AG10803 (cell line): Measurements from ENCODE around the gene SYT9.
"Not testable (repeated sequence)": the region's sequence is repeated elsewhere in the genome, so short reads cannot be mapped to it uniquely, and the experiment has no call there.

Experiments used
- DNase-seq: peaks from one replicate; pipeline ENCODE4 v3.0.0; 2010; ENCODE audit warnings: low read depth
- H3K4me3 ChIP-seq: 2 replicates; pipeline ENCODE4 v1.5.1; 2011; ENCODE audit warnings: mild to moderate bottlenecking, low read length, control low read depth
- TF ChIP-seq, protein P1 (sequence below): conservative IDR thresholded peaks from 2 replicates; pipeline ENCODE4 v1.5.1; 2011; ENCODE audit warnings: mild to moderate bottlenecking, low read length, control low read depth, inconsistent platforms

Gene SYT9

DNA sequence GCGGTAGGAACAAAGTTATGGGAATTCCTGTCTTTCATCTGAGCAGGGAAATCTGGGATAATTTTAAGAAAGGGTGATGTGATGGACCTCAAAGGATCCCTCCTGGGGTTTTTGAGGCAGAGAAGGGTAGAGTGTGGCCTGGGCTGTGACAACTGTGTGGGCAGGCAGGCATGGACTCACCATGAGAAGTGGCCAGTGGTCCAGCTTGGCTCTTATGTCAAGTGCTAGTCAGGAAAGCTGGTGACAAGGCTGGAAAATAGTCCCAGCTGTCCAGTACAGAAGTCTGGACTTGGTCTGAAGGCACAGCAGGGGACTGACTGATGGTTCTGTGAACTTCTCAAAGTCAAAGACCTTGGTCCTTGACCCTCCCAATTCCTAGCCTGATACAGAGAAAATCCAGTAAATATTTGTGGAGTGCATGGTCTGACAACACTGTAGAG is 263.8 kb downstream of the SYT9 start:
- TF ChIP-seq, protein P1, sequence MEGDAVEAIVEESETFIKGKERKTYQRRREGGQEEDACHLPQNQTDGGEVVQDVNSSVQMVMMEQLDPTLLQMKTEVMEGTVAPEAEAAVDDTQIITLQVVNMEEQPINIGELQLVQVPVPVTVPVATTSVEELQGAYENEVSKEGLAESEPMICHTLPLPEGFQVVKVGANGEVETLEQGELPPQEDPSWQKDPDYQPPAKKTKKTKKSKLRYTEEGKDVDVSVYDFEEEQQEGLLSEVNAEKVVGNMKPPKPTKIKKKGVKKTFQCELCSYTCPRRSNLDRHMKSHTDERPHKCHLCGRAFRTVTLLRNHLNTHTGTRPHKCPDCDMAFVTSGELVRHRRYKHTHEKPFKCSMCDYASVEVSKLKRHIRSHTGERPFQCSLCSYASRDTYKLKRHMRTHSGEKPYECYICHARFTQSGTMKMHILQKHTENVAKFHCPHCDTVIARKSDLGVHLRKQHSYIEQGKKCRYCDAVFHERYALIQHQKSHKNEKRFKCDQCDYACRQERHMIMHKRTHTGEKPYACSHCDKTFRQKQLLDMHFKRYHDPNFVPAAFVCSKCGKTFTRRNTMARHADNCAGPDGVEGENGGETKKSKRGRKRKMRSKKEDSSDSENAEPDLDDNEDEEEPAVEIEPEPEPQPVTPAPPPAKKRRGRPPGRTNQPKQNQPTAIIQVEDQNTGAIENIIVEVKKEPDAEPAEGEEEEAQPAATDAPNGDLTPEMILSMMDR = no peak
- no peak for DNase-seq
- no peak overlapping the region for H3K4me3 ChIP-seq

DNA sequence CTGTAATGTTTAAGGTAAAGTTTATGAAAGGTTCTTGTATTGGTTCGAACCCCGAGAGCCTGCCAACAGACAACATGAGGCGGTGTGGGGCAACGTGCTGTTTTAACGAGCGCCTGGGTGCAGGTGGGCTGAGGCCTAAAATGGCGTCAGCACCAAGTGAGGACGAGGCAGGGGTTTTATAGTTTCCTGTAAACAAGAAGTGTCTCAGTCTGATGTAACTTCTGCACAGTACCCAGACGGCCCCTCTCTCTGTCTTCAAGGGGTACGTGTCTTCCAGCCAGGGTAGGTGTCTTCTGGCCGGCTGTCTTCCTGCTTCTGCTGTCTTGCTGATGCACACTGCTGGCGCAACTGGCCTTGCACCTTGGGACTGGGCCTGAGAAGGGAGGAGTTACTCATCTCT is 264.8 kb downstream of the SYT9 start:
- no peak for DNase-seq
- H3K4me3 ChIP-seq = no peak overlapping the region
- TF ChIP-seq, protein P1 = no peak

DNA sequence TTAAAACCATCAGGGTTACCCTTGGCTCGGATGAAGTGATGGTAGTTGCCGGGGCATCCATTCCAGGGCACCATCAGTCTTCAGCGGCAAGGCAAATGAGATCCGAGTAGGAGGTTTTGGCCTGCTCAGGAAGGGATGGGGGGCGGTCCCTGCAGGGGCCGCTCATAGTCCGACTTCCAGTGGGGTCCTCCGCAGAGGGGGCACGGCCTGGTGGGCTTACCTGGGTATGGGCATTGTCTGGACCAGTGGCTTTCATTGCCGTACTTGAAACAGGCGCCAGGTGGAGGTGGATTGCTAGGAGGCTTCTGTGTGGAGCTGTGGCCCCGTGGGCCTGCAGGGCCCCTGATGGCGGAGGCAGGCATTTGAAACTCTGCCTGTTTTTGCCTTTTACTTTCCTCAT is 266.0 kb downstream of the SYT9 start:
- DNase-seq, H3K4me3 ChIP-seq: not testable (repeated sequence)
